ENCODE measurements around the gene LAMA1.

Gene LAMA1

DNA sequence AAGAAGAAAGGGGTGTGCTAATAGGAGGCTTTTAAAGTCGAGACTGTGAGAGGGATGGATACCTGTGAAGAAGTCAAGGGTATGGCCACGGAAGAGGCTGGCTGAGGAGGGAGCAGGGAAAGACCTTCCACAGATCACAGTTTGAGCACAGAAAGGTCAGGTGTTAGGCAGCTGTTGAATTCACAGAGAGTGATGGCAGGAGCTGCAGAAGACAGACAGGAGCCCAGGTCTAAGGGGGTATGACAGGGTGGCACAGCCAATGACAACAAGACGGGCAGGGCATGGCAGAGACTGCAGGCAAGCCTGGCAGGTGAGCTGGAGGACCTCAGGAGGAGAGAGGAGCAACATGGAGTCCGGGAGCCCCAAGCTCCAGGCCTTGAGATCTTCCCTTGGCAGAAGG lies 163.1 kb downstream of the LAMA1 start:
- in situ Hi-C loops (cut with HindIII; ENCODE audit: low sequenced_read_pairs) = no loop called here
- no peak for TF ChIP-seq CTCF (IDR thresholded peaks at IDR 0.05; ENCODE audit: low read depth, low read length)
- H3K4me3 ChIP-seq (ENCODE audit: low read depth, low read length) = no peak overlapping the region
- no peak for DNase-seq (ENCODE audit: low read depth, low spot score)

- no peak for DNase-seq (ENCODE audit: low read depth, low spot score)
- no peak overlapping the region for H3K4me3 ChIP-seq (ENCODE audit: low read depth, low read length)
- no peak for TF ChIP-seq CTCF (IDR thresholded peaks at IDR 0.05; ENCODE audit: low read depth, low read length)
- in situ Hi-C loops (cut with HindIII; ENCODE audit: low sequenced_read_pairs) = no loop called here
Observed at GRCh38 chr18:6951336-6952090, 166.1 kb downstream of the LAMA1 start.

DNA sequence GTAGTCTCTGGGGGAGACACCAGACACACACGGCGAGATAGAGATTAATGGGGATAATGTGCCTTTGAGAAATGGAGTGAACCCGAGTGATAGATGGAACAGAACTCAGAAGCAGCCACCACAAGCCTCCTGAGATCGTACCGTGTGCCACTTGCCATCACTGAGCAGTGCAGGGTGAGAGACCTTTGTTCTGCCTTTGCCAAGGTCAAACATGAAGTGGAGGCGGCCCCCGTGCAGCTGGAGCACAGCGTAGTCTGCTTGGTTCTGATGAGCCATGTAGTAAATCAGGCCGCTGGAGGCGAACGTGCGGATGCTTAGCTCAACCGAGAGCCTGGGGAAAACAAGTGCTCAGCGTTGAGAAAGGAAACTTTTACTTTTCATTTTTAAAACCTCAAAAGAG lies 167.0 kb downstream of the LAMA1 start:
- in situ Hi-C loops (cut with HindIII; ENCODE audit: low sequenced_read_pairs) = no loop called here
- H3K4me3 ChIP-seq (ENCODE audit: low read depth, low read length) = no peak overlapping the region
- TF ChIP-seq CTCF (IDR thresholded peaks at IDR 0.05; ENCODE audit: low read depth, low read length) = no peak
- no peak for DNase-seq (ENCODE audit: low read depth, low spot score)

DNA sequence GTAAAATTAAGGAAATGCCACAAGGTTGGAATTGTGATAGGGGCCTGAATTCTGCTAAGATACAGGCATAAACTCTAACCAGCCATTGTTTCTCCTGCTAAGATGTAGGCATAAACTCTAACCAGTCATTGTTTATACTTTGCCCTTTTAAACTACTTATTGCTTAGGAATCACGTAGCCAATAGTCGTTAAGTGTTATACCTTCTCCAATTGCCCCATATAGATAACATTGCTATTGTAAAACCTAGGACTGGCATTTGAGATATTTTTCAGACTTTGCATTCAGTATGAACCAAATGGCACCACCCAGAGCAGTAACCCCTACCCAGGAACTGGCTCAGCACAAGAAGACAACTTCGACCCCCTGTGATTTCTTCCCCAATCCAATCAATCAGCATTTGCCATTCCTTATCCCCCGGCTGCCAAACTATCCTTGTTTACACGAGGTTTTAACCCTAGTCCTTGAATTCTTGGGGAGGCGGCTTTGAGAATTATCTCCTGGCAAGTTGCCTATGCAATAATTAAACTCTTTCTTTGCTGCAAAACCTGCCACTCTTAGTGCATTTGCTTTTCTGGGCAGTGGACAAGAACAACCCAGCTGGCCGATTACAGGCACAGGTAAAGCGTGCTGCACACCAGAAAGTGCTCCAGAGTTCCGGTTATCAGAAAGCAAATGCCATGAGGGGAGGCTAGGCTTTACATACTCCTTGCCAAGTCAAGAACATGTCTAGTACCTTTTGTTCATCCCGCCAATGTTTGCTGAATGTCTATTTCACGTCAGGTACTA lies 167.6 kb downstream of the LAMA1 start:
- no peak overlapping the region for H3K4me3 ChIP-seq (ENCODE audit: low read depth, low read length)
- no peak for DNase-seq (ENCODE audit: low read depth, low spot score)
- TF ChIP-seq CTCF (IDR thresholded peaks at IDR 0.05; ENCODE audit: low read depth, low read length) = no peak
- in situ Hi-C loops (cut with HindIII; ENCODE audit: low sequenced_read_pairs) = no loop called here

GRCh38 chr18:6948281-6949055 lies 169.1 kb downstream of the LAMA1 start:
- TF ChIP-seq CTCF (IDR thresholded peaks at IDR 0.05; ENCODE audit: low read depth, low read length) = no peak
- in situ Hi-C loops (cut with HindIII; ENCODE audit: low sequenced_read_pairs) = no loop called here
- no peak for DNase-seq (ENCODE audit: low read depth, low spot score)
- H3K4me3 ChIP-seq (ENCODE audit: low read depth, low read length) = no peak overlapping the region

GRCh38 chr18:6947338-6948030 lies 170.1 kb downstream of the LAMA1 start:
- no peak for TF ChIP-seq CTCF (IDR thresholded peaks at IDR 0.05; ENCODE audit: low read depth, low read length)
- in situ Hi-C loops (cut with HindIII; ENCODE audit: low sequenced_read_pairs) = no loop called here
- no peak overlapping the region for H3K4me3 ChIP-seq (ENCODE audit: low read depth, low read length)
- no peak for DNase-seq (ENCODE audit: low read depth, low spot score)
